Measurements from ENCODE around the gene NUAK1. TPM values are rescaled to one million over a fixed set of nuclear protein-coding genes. Genes with fewer than 3 reads are reported as not detected.

Gene NUAK1
- total and polyA plus RNA-seq, 4 donors = 2.9 to 14.1 (median 9.2) TPM

- Histone ChIP-seq H3K36me3 (ENCODE audit: control insufficient read depth in 4 of 4, insufficient read depth in 4 of 4, low read length in 4 of 4) (no peaks in the 10 kb centered on the region), H3K4me3 (no peak overlapping the region), H3K4me1 (ENCODE audit: control insufficient read depth in 5 of 5, insufficient read depth in 5 of 5, low read length in 5 of 5) (peaks cover 0 to 6% (median under 1%) of the 10 kb centered on the region in 5 donors), H3K9ac (ENCODE audit: insufficient read depth in 1 of 2, low read length in 2 of 2) (no peak overlapping the region), H3K27me3 (ENCODE audit: control insufficient read depth in 3 of 3, insufficient read depth in 3 of 3, low read length in 2 of 3) (no peaks in the 10 kb centered on the region), H3K9me3 (ENCODE audit: control insufficient read depth in 4 of 4, insufficient read depth in 3 of 4, low read length in 3 of 4) (peaks cover 0 to 2% (median 0%) of the 10 kb centered on the region in 4 donors), H3K27ac (ENCODE audit: low read depth in 1 of 2, low read length in 1 of 2) (no peak overlapping the region)
- no peak for TF ChIP-seq CTCF (IDR thresholded peaks at IDR 0.05; ENCODE audit: control extremely low read depth, extremely low read depth)
- DNase-seq (no peak), ATAC-seq (ENCODE audit: insufficient read depth, low FRiP score) (no peak)
- 79 to 87% methylated on average over 12 of the region's 12 CpGs for WGBS, 2 donors
These were observed 123.1 kb downstream of the NUAK1 start for GRCh38 chr12:106015646-106016045.

- Histone ChIP-seq H3K36me3 (ENCODE audit: control insufficient read depth in 4 of 4, insufficient read depth in 4 of 4, low read length in 4 of 4) (no peaks in the 10 kb centered on the region), H3K27me3 (ENCODE audit: control insufficient read depth in 3 of 3, insufficient read depth in 3 of 3, low read length in 2 of 3) (no peaks in the 10 kb centered on the region), H3K9ac (ENCODE audit: insufficient read depth in 1 of 2, low read length in 2 of 2) (no peak overlapping the region), H3K9me3 (ENCODE audit: control insufficient read depth in 4 of 4, insufficient read depth in 3 of 4, low read length in 3 of 4) (peaks cover 0 to 2% (median 0%) of the 10 kb centered on the region in 4 donors), H3K4me1 (ENCODE audit: control insufficient read depth in 5 of 5, insufficient read depth in 5 of 5, low read length in 5 of 5) (peaks cover 0 to 6% (median 0%) of the 10 kb centered on the region in 5 donors), H3K27ac (ENCODE audit: low read depth in 1 of 2, low read length in 1 of 2) (no peak overlapping the region), H3K4me3 (no peak overlapping the region)
- WGBS, 2 donors = 97 to 98% methylated on average over 4 of the region's 4 CpGs
- TF ChIP-seq CTCF (IDR thresholded peaks at IDR 0.05; ENCODE audit: control extremely low read depth, extremely low read depth) = no peak
- ATAC-seq (ENCODE audit: insufficient read depth, low FRiP score) = no peak
- DNase-seq = no peak
These were observed 124.8 kb downstream of the NUAK1 start for GRCh38 chr12:106013941-106014340.

Other genes with a start within 250 kb of the NUAK1 start
- gene CKAP4, start 109.1 kb upstream of the NUAK1 start, total RNA-seq = 10 to 100 TPM; 48.3 to 82.6 TPM
- 10 to 100 TPM; 15.3 to 82.1 TPM for gene CKAP4, start 109.1 kb upstream of the NUAK1 start, polyA plus RNA-seq
- gene TCP11L2, start 163.8 kb upstream of the NUAK1 start, total RNA-seq = 10 to 100 TPM; 42.5 to 78.5 TPM
- 1 to 10 TPM; 4.9 to 7.1 TPM for gene TCP11L2, start 163.8 kb upstream of the NUAK1 start, polyA plus RNA-seq
- 10 to 100 TPM; 11.4 to 13.5 TPM for gene POLR3B, start 218.8 kb upstream of the NUAK1 start, total RNA-seq
- 1 to 10 TPM; 3.6 to 6.6 TPM for gene POLR3B, start 218.8 kb upstream of the NUAK1 start, polyA plus RNA-seq